A549 (cell line): ENCODE data around the gene SLC17A7. TPM values are rescaled to one million over a fixed set of nuclear protein-coding genes. Genes with fewer than 3 reads are reported as not detected.

ENCODE experiments used
- ATAC-seq, 2 experiments: fragments of 200-7000 bp in 1 of 2; fragments of >200 bp in 1 of 2; cut with Nextera tagmentation in 1 of 2; cut with Tn5 transposase in 1 of 2; 3 replicates each; pipeline versions ENCODE4 v1.8.0 to v1.9.1; 2018 to 2020; ENCODE audit warnings: mild to moderate bottlenecking in 1 of 2, moderate library complexity in 1 of 2
- CTCF ChIA-PET: fragments of 300-600 bp; sonication (Branson Sonifier 250); formaldehyde crosslinking; extraction: SDS; loops from one replicate; lab custom pipeline; 2021; ENCODE audit warnings: antibody characterized with exemption, inconsistent platforms; lab: Yijun Ruan, JAX
- POLR2A ChIA-PET: fragments of 350-600 bp; formaldehyde crosslinking; extraction: SDS; loops from one replicate; lab custom pipeline; 2021; ENCODE audit warnings: antibody characterized with exemption, inconsistent platforms; lab: Yijun Ruan, JAX
- DNase-seq, 2 experiments: peaks; one replicate each; pipeline versions ENCODE4 v3.0.0 to v3.0.0-alpha.2; 2011 to 2016; ENCODE audit warnings: low read depth in 1 of 2, low spot score in 1 of 2
- FAIRE-seq: peaks from 2 replicates; lab custom pipeline; 2011; peaks lifted over from hg19 to GRCh38; lab: Jason Lieb, UNC
- H3K27ac ChIP-seq, 2 experiments: fragments of >200 bp; sonication (Bioruptor Twin); formaldehyde crosslinking; 3 replicates each; pipeline ENCODE4 v1.5.1; 2016 to 2017
- H3K4me1 ChIP-seq: fragments of >200 bp; sonication (Bioruptor Twin); formaldehyde crosslinking; 3 replicates; pipeline ENCODE4 v1.6.1; 2016
- H3K4me2 ChIP-seq: fragments of >200 bp; sonication (Bioruptor Twin); formaldehyde crosslinking; 3 replicates; pipeline ENCODE4 v1.6.1; 2016
- H3K4me3 ChIP-seq: fragments of >200 bp; sonication (Bioruptor Twin); formaldehyde crosslinking; 3 replicates; pipeline ENCODE4 v1.5.1; 2016
- H3K9me3 ChIP-seq: fragments of >200 bp; sonication (Bioruptor Twin); formaldehyde crosslinking; 3 replicates; pipeline ENCODE4 v1.6.1; 2016
- EHMT2 ChIP-seq: fragments of 200-600 bp; sonication (generic); IDR thresholded peaks from 2 replicates; pipeline ENCODE4 v1.6.1; 2016; ENCODE audit warnings: antibody characterized with exemption, low read depth, mild to moderate bottlenecking, moderate library complexity
- FOXS1 ChIP-seq: fragments of 250-450 bp; sonication (Bioruptor Pico); IDR thresholded peaks from 2 replicates; pipeline ENCODE4 v1.5.0; 2020; ENCODE audit warnings: mild to moderate bottlenecking, moderate library complexity
- HEYL ChIP-seq: fragments of 250-450 bp; sonication (Bioruptor Pico); IDR thresholded peaks from 2 replicates; pipeline ENCODE4 v1.8.0; 2021; ENCODE audit warnings: mild to moderate bottlenecking, moderate library complexity
- HOXB13 ChIP-seq: fragments of 250-450 bp; sonication (Bioruptor Pico); IDR thresholded peaks from 2 replicates; pipeline ENCODE4 v1.5.0; 2020; ENCODE audit warnings: low read depth, mild to moderate bottlenecking, moderate library complexity
- JUN ChIP-seq, 2 experiments: fragments of >200 bp; sonication (Bioruptor Twin); formaldehyde crosslinking; IDR thresholded peaks; 2 replicates in 1 of 2; 3 replicates in 1 of 2; pipeline ENCODE4 v1.6.1; 2016 to 2017
- MAFK ChIP-seq: fragments of 450-650 bp; IDR thresholded peaks from 2 replicates; pipeline ENCODE4 v1.6.1; 2014; ENCODE audit not compliant: partially characterized antibody
- MAZ ChIP-seq: fragments of 150-350 bp; IDR thresholded peaks from 2 replicates; pipeline ENCODE4 v1.6.1; 2014; ENCODE audit warnings: antibody characterized with exemption, low read depth, low read length, borderline replicate concordance
- MYC ChIP-seq: IDR thresholded peaks from 2 replicates; pipeline ENCODE4 v1.6.1; 2012; ENCODE audit warnings: mild to moderate bottlenecking, inconsistent platforms, low read length, improper control_type of control experiment, borderline replicate concordance
- PHF8 ChIP-seq: fragments of 200-600 bp; sonication (generic); IDR thresholded peaks from 2 replicates; pipeline ENCODE4 v1.6.1; 2016; ENCODE audit warnings: low read depth, mild to moderate bottlenecking, antibody characterized with exemption, moderate library complexity, borderline replicate concordance
- RAD21 ChIP-seq, 2 experiments: fragments of >200 bp in 1 of 2; sonication (Bioruptor Twin) in 1 of 2; formaldehyde crosslinking in 1 of 2; IDR thresholded peaks in 1 of 2; conservative IDR thresholded peaks in 1 of 2; 2 replicates in 1 of 2; 3 replicates in 1 of 2; pipeline ENCODE4 v1.6.1; 2012 to 2018; ENCODE audit warnings: inconsistent platforms in 1 of 2
- RARB ChIP-seq: fragments of 250-450 bp; sonication (Bioruptor Pico); IDR thresholded peaks from 2 replicates; pipeline ENCODE4 v1.8.0; 2021; ENCODE audit warnings: mild to moderate bottlenecking, moderate library complexity
- TP53 ChIP-seq: fragments of 250-450 bp; sonication (Bioruptor Pico); IDR thresholded peaks from 2 replicates; pipeline ENCODE4 v1.5.0; 2021; ENCODE audit warnings: mild to moderate bottlenecking, moderate library complexity
- ZFP36 ChIP-seq: fragments of 450-650 bp; IDR thresholded peaks from 2 replicates; pipeline ENCODE4 v1.6.1; 2014; ENCODE audit warnings: borderline replicate concordance; ENCODE audit not compliant: partially characterized antibody
- ZNF302 ChIP-seq: fragments of 250-450 bp; sonication (Bioruptor Pico); IDR thresholded peaks from 2 replicates; pipeline ENCODE4 v1.9.0; 2021; ENCODE audit warnings: inconsistent platforms, mild to moderate bottlenecking, moderate library complexity
- ZSCAN20 ChIP-seq: fragments of 250-450 bp; sonication (Bioruptor Pico); IDR thresholded peaks from 2 replicates; pipeline ENCODE4 v1.8.0; 2022; ENCODE audit warnings: mild to moderate bottlenecking, moderate library complexity
- WGBS: methylation state at CpG from one replicate; pipeline ENCODE4 v1.1.6; 2017; ENCODE audit errors: missing lambda C conversion rate; 5-methylcytosine and 5-hydroxymethylcytosine counted together
- polyA plus RNA-seq, 4 experiments: library from polyadenylated mRNA; depleted of rRNA in 3 of 4; stranded (reverse); fragments of >200 nt; fragmentation: RNase III in 1 of 4; extraction: RNeasy Plus Mini Kit Qiagen cat#74134 plus additional on column Dnase treatment in 1 of 4; gene quantifications; 2 replicates in 3 of 4; 3 replicates in 1 of 4; pipeline ENCODE4 v1.2.3, GENCODE V29; 2011 to 2017
- TF ChIP-seq, protein P1 (sequence below): fragments of 150-350 bp; IDR thresholded peaks from 2 replicates; pipeline ENCODE4 v1.6.1; 2014; ENCODE audit warnings: low read depth, mild to moderate bottlenecking, low read length
- TF ChIP-seq, protein P2 (sequence below): fragments of 250-450 bp; sonication (Bioruptor Pico); IDR thresholded peaks from 2 replicates; pipeline ENCODE4 v1.5.0; 2020; ENCODE audit warnings: low read depth, mild to moderate bottlenecking, moderate library complexity
- TF ChIP-seq, protein P3 (sequence below): fragments of >200 bp; sonication (Bioruptor Twin); formaldehyde crosslinking; IDR thresholded peaks from 2 replicates; pipeline ENCODE4 v1.6.1; 2016
- TF ChIP-seq, protein P4 (sequence below): fragments of 250-450 bp; sonication (Bioruptor Pico); IDR thresholded peaks from 2 replicates; pipeline ENCODE4 v1.5.0; 2021; ENCODE audit warnings: mild to moderate bottlenecking, moderate library complexity, borderline replicate concordance
- TF ChIP-seq, protein P5 (sequence below): fragments of >200 bp; sonication (Bioruptor Twin); formaldehyde crosslinking; IDR thresholded peaks from 3 replicates; pipeline ENCODE4 v1.5.1; 2016
- TF ChIP-seq, protein P6 (sequence below): IDR thresholded peaks from 2 replicates; pipeline ENCODE4 v1.6.1; 2012
- TF ChIP-seq, protein P7 (sequence below): IDR thresholded peaks from 2 replicates; pipeline ENCODE4 v1.6.1; 2012
- TF ChIP-seq, protein P8 (sequence below): fragments of >200 bp; sonication (Bioruptor Twin); formaldehyde crosslinking; IDR thresholded peaks from 3 replicates; pipeline ENCODE4 v1.6.1; 2016

SLC17A7 gene
- polyA plus RNA-seq, 2 of the 4 experiments (the other 2 are of a cell fraction) = 0.39 to 0.48 TPM

DNA sequence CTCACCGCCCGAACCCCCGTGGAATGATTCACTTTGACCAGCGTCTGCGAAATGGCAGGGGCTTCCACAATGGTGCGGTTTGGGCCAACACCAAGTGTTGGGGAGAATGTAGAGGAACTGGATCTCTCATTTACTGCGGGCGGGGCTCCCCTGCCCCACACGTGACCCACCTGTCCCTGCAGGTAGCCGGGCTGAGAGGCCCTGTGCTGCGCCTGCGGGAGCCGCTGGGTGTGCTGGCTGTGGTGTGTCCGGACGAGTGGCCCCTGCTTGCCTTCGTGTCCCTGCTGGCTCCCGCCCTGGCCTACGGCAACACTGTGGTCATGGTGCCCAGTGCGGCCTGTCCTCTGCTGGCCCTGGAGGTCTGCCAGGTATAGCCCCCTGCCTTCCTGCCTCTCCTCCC lies 26.9 kb upstream of the SLC17A7 start (continued):
- TF ChIP-seq PHF8 (no peak), EHMT2 (no peak), JUN (IDR thresholded peaks at IDR 0.05) (no peak), ZSCAN20 (CRISPR knock-in tag) (no peak)
- TF ChIP-seq, protein P1, sequence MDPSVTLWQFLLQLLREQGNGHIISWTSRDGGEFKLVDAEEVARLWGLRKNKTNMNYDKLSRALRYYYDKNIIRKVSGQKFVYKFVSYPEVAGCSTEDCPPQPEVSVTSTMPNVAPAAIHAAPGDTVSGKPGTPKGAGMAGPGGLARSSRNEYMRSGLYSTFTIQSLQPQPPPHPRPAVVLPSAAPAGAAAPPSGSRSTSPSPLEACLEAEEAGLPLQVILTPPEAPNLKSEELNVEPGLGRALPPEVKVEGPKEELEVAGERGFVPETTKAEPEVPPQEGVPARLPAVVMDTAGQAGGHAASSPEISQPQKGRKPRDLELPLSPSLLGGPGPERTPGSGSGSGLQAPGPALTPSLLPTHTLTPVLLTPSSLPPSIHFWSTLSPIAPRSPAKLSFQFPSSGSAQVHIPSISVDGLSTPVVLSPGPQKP = no peak
- TF ChIP-seq, protein P2, sequence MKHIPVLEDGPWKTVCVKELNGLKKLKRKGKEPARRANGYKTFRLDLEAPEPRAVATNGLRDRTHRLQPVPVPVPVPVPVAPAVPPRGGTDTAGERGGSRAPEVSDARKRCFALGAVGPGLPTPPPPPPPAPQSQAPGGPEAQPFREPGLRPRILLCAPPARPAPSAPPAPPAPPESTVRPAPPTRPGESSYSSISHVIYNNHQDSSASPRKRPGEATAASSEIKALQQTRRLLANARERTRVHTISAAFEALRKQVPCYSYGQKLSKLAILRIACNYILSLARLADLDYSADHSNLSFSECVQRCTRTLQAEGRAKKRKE = no peak
- TF ChIP-seq, protein P3, sequence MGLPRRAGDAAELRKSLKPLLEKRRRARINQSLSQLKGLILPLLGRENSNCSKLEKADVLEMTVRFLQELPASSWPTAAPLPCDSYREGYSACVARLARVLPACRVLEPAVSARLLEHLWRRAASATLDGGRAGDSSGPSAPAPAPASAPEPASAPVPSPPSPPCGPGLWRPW = no peak

DNA sequence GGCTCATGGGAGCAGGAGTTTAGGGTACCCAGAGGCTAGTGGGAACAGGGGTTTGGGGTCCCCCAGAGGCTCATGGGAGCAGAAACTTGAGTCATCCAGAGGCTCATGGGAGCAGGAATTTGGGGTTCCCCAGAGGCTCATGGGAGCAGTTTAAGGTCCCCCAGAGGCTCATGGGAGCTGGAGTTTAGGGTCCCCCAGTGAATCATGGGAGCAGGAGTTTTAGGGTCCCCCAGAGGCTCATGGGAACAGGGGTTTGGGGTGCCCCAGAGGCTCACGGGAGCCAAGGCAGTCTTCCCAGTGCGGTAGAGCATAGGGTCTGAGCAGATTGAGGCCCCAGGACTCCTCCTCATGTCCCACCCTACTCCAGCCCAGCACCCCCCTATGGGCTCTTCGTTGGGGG lies 24.0 kb upstream of the SLC17A7 start:
- Histone ChIP-seq H3K4me2 (no peak overlapping the region), H3K9me3 (no peaks in the 10 kb centered on the region), H3K4me1 (peaks cover 3% of the 10 kb centered on the region; the same call in 1 of the 3 replicates), H3K27ac (no peak overlapping the region), H3K4me3 (no peak overlapping the region)
- CTCF ChIA-PET = interaction anchor here (0.8 to 2.5 kb wide), 9 partner anchors 8 to 239 kb away, joined by 3 to 14 read pairs (median 5); partner anchors contain the start of genes ALDH16A1 and FLT3LG
- POLR2A ChIA-PET = interaction anchor here (1.6 kb wide), 1 partner anchor 12 kb away, joined by 4 read pairs; the partner anchor contains the start of gene ALDH16A1
- ATAC-seq = no peak
- WGBS = 98% methylated on average over 3 of the region's 3 CpGs
- TF ChIP-seq RAD21 (conservative IDR thresholded peaks at IDR 0.05 in 1 of 2, IDR thresholded peaks at IDR 0.05 in 1 of 2) = no peak
- TF ChIP-seq, protein P4, sequence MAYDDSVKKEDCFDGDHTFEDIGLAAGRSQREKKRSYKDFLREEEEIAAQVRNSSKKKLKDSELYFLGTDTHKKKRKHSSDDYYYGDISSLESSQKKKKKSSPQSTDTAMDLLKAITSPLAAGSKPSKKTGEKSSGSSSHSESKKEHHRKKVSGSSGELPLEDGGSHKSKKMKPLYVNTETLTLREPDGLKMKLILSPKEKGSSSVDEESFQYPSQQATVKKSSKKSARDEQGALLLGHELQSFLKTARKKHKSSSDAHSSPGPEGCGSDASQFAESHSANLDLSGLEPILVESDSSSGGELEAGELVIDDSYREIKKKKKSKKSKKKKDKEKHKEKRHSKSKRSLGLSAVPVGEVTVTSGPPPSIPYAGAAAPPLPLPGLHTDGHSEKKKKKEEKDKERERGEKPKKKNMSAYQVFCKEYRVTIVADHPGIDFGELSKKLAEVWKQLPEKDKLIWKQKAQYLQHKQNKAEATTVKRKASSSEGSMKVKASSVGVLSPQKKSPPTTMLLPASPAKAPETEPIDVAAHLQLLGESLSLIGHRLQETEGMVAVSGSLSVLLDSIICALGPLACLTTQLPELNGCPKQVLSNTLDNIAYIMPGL (CRISPR knock-in tag) = no peak
- no peak for TF ChIP-seq ZNF302 (CRISPR knock-in tag)
- TF ChIP-seq, protein P5, sequence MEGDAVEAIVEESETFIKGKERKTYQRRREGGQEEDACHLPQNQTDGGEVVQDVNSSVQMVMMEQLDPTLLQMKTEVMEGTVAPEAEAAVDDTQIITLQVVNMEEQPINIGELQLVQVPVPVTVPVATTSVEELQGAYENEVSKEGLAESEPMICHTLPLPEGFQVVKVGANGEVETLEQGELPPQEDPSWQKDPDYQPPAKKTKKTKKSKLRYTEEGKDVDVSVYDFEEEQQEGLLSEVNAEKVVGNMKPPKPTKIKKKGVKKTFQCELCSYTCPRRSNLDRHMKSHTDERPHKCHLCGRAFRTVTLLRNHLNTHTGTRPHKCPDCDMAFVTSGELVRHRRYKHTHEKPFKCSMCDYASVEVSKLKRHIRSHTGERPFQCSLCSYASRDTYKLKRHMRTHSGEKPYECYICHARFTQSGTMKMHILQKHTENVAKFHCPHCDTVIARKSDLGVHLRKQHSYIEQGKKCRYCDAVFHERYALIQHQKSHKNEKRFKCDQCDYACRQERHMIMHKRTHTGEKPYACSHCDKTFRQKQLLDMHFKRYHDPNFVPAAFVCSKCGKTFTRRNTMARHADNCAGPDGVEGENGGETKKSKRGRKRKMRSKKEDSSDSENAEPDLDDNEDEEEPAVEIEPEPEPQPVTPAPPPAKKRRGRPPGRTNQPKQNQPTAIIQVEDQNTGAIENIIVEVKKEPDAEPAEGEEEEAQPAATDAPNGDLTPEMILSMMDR = no peak
- no peak for TF ChIP-seq MAZ
- TF ChIP-seq, protein P6, sequence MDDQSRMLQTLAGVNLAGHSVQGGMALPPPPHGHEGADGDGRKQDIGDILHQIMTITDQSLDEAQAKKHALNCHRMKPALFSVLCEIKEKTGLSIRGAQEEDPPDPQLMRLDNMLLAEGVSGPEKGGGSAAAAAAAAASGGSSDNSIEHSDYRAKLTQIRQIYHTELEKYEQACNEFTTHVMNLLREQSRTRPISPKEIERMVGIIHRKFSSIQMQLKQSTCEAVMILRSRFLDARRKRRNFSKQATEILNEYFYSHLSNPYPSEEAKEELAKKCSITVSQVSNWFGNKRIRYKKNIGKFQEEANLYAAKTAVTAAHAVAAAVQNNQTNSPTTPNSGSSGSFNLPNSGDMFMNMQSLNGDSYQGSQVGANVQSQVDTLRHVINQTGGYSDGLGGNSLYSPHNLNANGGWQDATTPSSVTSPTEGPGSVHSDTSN = no peak
- TF ChIP-seq, protein P7, sequence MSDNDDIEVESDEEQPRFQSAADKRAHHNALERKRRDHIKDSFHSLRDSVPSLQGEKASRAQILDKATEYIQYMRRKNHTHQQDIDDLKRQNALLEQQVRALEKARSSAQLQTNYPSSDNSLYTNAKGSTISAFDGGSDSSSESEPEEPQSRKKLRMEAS = no peak
- TF ChIP-seq MAFK = no peak
- TF ChIP-seq HEYL = no peak
- TF ChIP-seq MYC = no peak
- TF ChIP-seq PHF8 = no peak
- TF ChIP-seq, protein P3 = no peak
- TF ChIP-seq TP53 (CRISPR knock-in tag) = no peak
- TF ChIP-seq HOXB13 = no peak
- TF ChIP-seq, protein P8, sequence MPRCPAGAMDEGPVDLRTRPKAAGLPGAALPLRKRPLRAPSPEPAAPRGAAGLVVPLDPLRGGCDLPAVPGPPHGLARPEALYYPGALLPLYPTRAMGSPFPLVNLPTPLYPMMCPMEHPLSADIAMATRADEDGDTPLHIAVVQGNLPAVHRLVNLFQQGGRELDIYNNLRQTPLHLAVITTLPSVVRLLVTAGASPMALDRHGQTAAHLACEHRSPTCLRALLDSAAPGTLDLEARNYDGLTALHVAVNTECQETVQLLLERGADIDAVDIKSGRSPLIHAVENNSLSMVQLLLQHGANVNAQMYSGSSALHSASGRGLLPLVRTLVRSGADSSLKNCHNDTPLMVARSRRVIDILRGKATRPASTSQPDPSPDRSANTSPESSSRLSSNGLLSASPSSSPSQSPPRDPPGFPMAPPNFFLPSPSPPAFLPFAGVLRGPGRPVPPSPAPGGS = no peak
- no peak for TF ChIP-seq FOXS1 (CRISPR knock-in tag)
- TF ChIP-seq ZFP36 = no peak
- no peak for TF ChIP-seq RARB (CRISPR knock-in tag)
- no peak for FAIRE-seq
- no peak for DNase-seq
